ENCODE measurements around the gene AK8. TPM values are rescaled to one million over a fixed set of nuclear protein-coding genes. Genes with fewer than 3 reads are reported as not detected.

AK8 gene
- total RNA-seq, 3 donors from 2014 or later (not counting 1 experiment from before 2014, with no cell fraction given) = 0.14 to 0.21 (median 0.18) TPM

GRCh38 chr9:132710333-132710732 lies 167.8 kb downstream of the AK8 start:
- ATAC-seq (no peak), DNase-seq (no peak)
- no peaks in the 10 kb centered on the region for H3K4me1 Mint-ChIP-seq
- intact Hi-C loops (cut with micrococcal nuclease) = no loop called here
- H3K9me3 Mint-ChIP-seq = no peaks in the 10 kb centered on the region
- WGBS (ENCODE audit: insufficient coverage) = 90% methylated on average over 5 of the region's 6 CpGs
- TF ChIP-seq CTCF (IDR thresholded peaks at IDR 0.05) = no peak
- Histone ChIP-seq H3K9me3 (ENCODE audit: control insufficient read depth, insufficient read depth, low read length) (no peaks in the 10 kb centered on the region), H3K27ac (ENCODE audit: low read length) (no peak overlapping the region), H3K27me3 (ENCODE audit: control insufficient read depth, insufficient read depth, low read length) (no peaks in the 10 kb centered on the region), H3K4me3 (ENCODE audit: low read length) (no peak overlapping the region), H3K4me1 (ENCODE audit: control insufficient read depth, insufficient read depth, low read length) (no peaks in the 10 kb centered on the region), H3K36me3 (ENCODE audit: control insufficient read depth, insufficient read depth, low read length) (no peaks in the 10 kb centered on the region)
- H3K36me3 Mint-ChIP-seq = no peaks in the 10 kb centered on the region
- H3K4me3 Mint-ChIP-seq = no peak overlapping the region
- H3K27me3 Mint-ChIP-seq (ENCODE audit: low read depth in 2 of 2) = peaks cover 0 to 13% of the 10 kb centered on the region in 2 donors
- no peak overlapping the region for H3K27ac Mint-ChIP-seq

- no peak for DNase-seq
- no peak overlapping the region for H3K27ac ChIP-seq (ENCODE audit: low read length)
- no peak for TF ChIP-seq CTCF (IDR thresholded peaks at IDR 0.05)
- Mint-ChIP-seq H3K4me3 (no peak overlapping the region), H3K36me3 (no peaks in the 10 kb centered on the region), H3K27me3 (ENCODE audit: low read depth in 2 of 2) (peaks cover 0 to 18% of the 10 kb centered on the region in 2 donors), H3K9me3 (no peaks in the 10 kb centered on the region), H3K27ac (no peak overlapping the region), H3K4me1 (no peaks in the 10 kb centered on the region)
- H3K9me3 ChIP-seq (ENCODE audit: control insufficient read depth, insufficient read depth, low read length) = no peaks in the 10 kb centered on the region
- no peak for ATAC-seq
- no peaks in the 10 kb centered on the region for H3K4me1 ChIP-seq (ENCODE audit: control insufficient read depth, insufficient read depth, low read length)
- H3K36me3 ChIP-seq (ENCODE audit: control insufficient read depth, insufficient read depth, low read length) = no peaks in the 10 kb centered on the region
- H3K27me3 ChIP-seq (ENCODE audit: control insufficient read depth, insufficient read depth, low read length) = no peaks in the 10 kb centered on the region
- intact Hi-C loops (cut with micrococcal nuclease) = no loop called here
- 89% methylated on average over 23 of the region's 23 CpGs for WGBS (ENCODE audit: insufficient coverage)
- H3K4me3 ChIP-seq (ENCODE audit: low read length) = no peak overlapping the region
Measured at GRCh38 chr9:132708769-132709430, 169.2 kb downstream of the AK8 start.

GRCh38 chr9:132708239-132708638 lies 169.8 kb downstream of the AK8 start:
- no peak overlapping the region for H3K27ac Mint-ChIP-seq
- WGBS (ENCODE audit: insufficient coverage) = 78% methylated on average over 8 of the region's 8 CpGs
- no peak overlapping the region for H3K27ac ChIP-seq (ENCODE audit: low read length)
- H3K36me3 ChIP-seq (ENCODE audit: control insufficient read depth, insufficient read depth, low read length) = no peaks in the 10 kb centered on the region
- no peaks in the 10 kb centered on the region for H3K36me3 Mint-ChIP-seq
- H3K27me3 Mint-ChIP-seq (ENCODE audit: low read depth in 2 of 2) = peaks cover 3 to 19% of the 10 kb centered on the region in 2 donors
- H3K9me3 ChIP-seq (ENCODE audit: control insufficient read depth, insufficient read depth, low read length) = no peaks in the 10 kb centered on the region
- no peak for TF ChIP-seq CTCF (IDR thresholded peaks at IDR 0.05)
- DNase-seq = no peak
- no peaks in the 10 kb centered on the region for H3K9me3 Mint-ChIP-seq
- H3K4me3 Mint-ChIP-seq = no peak overlapping the region
- H3K4me1 Mint-ChIP-seq = no peaks in the 10 kb centered on the region
- no peak for ATAC-seq
- no peak overlapping the region for H3K4me3 ChIP-seq (ENCODE audit: low read length)
- no peaks in the 10 kb centered on the region for H3K27me3 ChIP-seq (ENCODE audit: control insufficient read depth, insufficient read depth, low read length)
- no peaks in the 10 kb centered on the region for H3K4me1 ChIP-seq (ENCODE audit: control insufficient read depth, insufficient read depth, low read length)
- intact Hi-C loops (cut with micrococcal nuclease) = no loop called here

GRCh38 chr9:132703336-132703735 lies 174.7 kb downstream of the AK8 start:
- Histone ChIP-seq H3K27ac (ENCODE audit: low read length) (no peak overlapping the region), H3K27me3 (ENCODE audit: control insufficient read depth, insufficient read depth, low read length) (no peaks in the 10 kb centered on the region), H3K4me1 (ENCODE audit: control insufficient read depth, insufficient read depth, low read length) (no peaks in the 10 kb centered on the region), H3K4me3 (ENCODE audit: low read length) (no peak overlapping the region), H3K9me3 (ENCODE audit: control insufficient read depth, insufficient read depth, low read length) (no peaks in the 10 kb centered on the region), H3K36me3 (ENCODE audit: control insufficient read depth, insufficient read depth, low read length) (no peaks in the 10 kb centered on the region)
- Mint-ChIP-seq H3K4me3 (no peak overlapping the region), H3K36me3 (peaks cover 5% of the 10 kb centered on the region), H3K4me1 (no peaks in the 10 kb centered on the region), H3K27me3 (ENCODE audit: low read depth in 2 of 2) (peaks cover 12 to 16% of the 10 kb centered on the region in 2 donors), H3K27ac (no peak overlapping the region), H3K9me3 (peaks cover 0 to 3% of the 10 kb centered on the region in 2 donors)
- ATAC-seq = no peak
- intact Hi-C loops (cut with micrococcal nuclease) = no loop called here
- DNase-seq = no peak
- 76% methylated on average over 2 of the region's 2 CpGs for WGBS (ENCODE audit: insufficient coverage)
- no peak for TF ChIP-seq CTCF (IDR thresholded peaks at IDR 0.05)

Measured in natural killer cell (primary cell).